GM23248 (cell line): ENCODE results near the gene YWHAB.

Experiments
- EZH2 ChIP-seq: fragments of 200-600 bp; sonication (generic); IDR thresholded peaks from 2 replicates; pipeline ENCODE4 v1.6.1; 2018; ENCODE audit warnings: antibody characterized with exemption, mild to moderate bottlenecking; ENCODE audit not compliant: insufficient read depth, poor library complexity, severe bottlenecking
- EZH2phosphoT487 ChIP-seq: fragments of 200-600 bp; sonication (generic); IDR thresholded peaks from 2 replicates; pipeline ENCODE4 v1.6.1; 2018; ENCODE audit warnings: antibody characterized with exemption, moderate library complexity, mild to moderate bottlenecking, low read depth; ENCODE audit not compliant: insufficient read depth

GRCh38 chr20:44931911-44932310, 46.4 kb downstream of the YWHAB start:
- TF ChIP-seq EZH2, result no peak
- no peak for TF ChIP-seq EZH2phosphoT487
